ENCODE results near the gene RANBP1. TPM values are rescaled to one million over a fixed set of nuclear protein-coding genes. Genes with fewer than 3 reads are reported as not detected.
"Not testable (repeated sequence)": the region's sequence is repeated elsewhere in the genome, so short reads cannot be mapped to it uniquely, and the experiment has no call there.

RANBP1 gene
- total RNA-seq (2022) (365 and 385 TPM in 2 replicates), Bru-seq, nascent RNA (percentile 85 among the genes with signal in this experiment), BruChase-seq, experiment 1, labeled RNA remaining after a 2-hour chase (percentile 91 among the genes with signal in this experiment), BruChase-seq, experiment 2, labeled RNA remaining after a 6-hour chase (percentile 96 among the genes with signal in this experiment)
- long read RNA-seq, transcript RANBP1-201 (6 exons, 837 nt): major isoform, 577 of 996 reads
- long read RNA-seq, transcript RANBP1-202 (6 exons, 1,132 nt): minor isoform, 378 of 996 reads
- long read RNA-seq, partial matches to known transcripts: 17 of 996 reads
- long read RNA-seq, other reads (novel, unspliced or antisense): 22 of 996 reads

- no peak for TF ChIP-seq CTCF (IDR thresholded peaks at IDR 0.05; ENCODE audit: insufficient read depth in 1 of 2, low read depth in 1 of 2, low read length in 1 of 2, severe bottlenecking in 1 of 2, unreplicated experiment in 1 of 2)
- Mint-ChIP-seq H3K4me1 (ENCODE audit: low read depth, unreplicated experiment) (peaks cover 6% of the 10 kb centered on the region), H3K27me3 (ENCODE audit: insufficient read depth, unreplicated experiment) (no peaks in the 10 kb centered on the region), H3K36me3 (ENCODE audit: insufficient read depth, unreplicated experiment) (peaks cover 90% of the 10 kb centered on the region), H3K27ac (ENCODE audit: unreplicated experiment) (peak within 1 kb of the TSS; percentile 87), H3K9me3 (ENCODE audit: unreplicated experiment) (no peaks in the 10 kb centered on the region), H3K4me3 (ENCODE audit: unreplicated experiment) (peak within 1 kb of the TSS; percentile 81)
- DNase-seq: no peak
- H3K4me3 ChIP-seq (ENCODE audit: low read depth, low read length): peak within 1 kb of the TSS; percentile 81
- BruUV-seq (replicated peaks): no TSS peak
- H3K27me3 ChIP-seq (replicated peaks; ENCODE audit: control insufficient read depth, insufficient read depth, low read length): no peaks in the 10 kb centered on the region
- H3K9me3 ChIP-seq: no peaks in the 10 kb centered on the region; the same call in 1 of the 2 replicates
- peaks cover 22% of the 10 kb centered on the region for H3K4me1 ChIP-seq
- intact Hi-C loops (cut with micrococcal nuclease; ENCODE audit: unreplicated experiment): loop anchor here (10.0 kb wide), 1 partner anchor 151 kb away; no protein-coding TSS in a partner anchor
- POLR2A ChIA-PET: interaction anchor here (0.6 kb wide), 1 partner anchor 37 kb away, joined by 4 read pairs; no protein-coding TSS in a partner anchor
- CTCF ChIA-PET: interaction anchor here (1.4 kb wide), 1 partner anchor 153 kb away, joined by 3 read pairs; no protein-coding TSS in a partner anchor
- H3K36me3 ChIP-seq (ENCODE audit: control insufficient read depth, insufficient read depth, low read length): peaks cover 5% of the 10 kb centered on the region
Observed at GRCh38 chr22:20115691-20116375, at the start of gene RANBP1. Gene RANBP1, plus strand, starts transcription at chr22:20116104. Its CDS starts 81 bp downstream, at chr22:20116185.

- intact Hi-C loops (cut with micrococcal nuclease; ENCODE audit: unreplicated experiment): no loop called here
- TF ChIP-seq CTCF (IDR thresholded peaks at IDR 0.05; ENCODE audit: insufficient read depth in 1 of 2, low read depth in 1 of 2, low read length in 1 of 2, severe bottlenecking in 1 of 2, unreplicated experiment in 1 of 2): no peak
- no peaks in the 10 kb centered on the region for H3K4me1 ChIP-seq
- Mint-ChIP-seq H3K4me1 (ENCODE audit: low read depth, unreplicated experiment) (no peaks in the 10 kb centered on the region), H3K27ac (ENCODE audit: unreplicated experiment) (no peak overlapping the region), H3K36me3 (ENCODE audit: insufficient read depth, unreplicated experiment) (peaks cover 5% of the 10 kb centered on the region), H3K27me3 (ENCODE audit: insufficient read depth, unreplicated experiment) (no peaks in the 10 kb centered on the region), H3K4me3 (ENCODE audit: unreplicated experiment) (no peak overlapping the region), H3K9me3 (ENCODE audit: unreplicated experiment) (no peaks in the 10 kb centered on the region)
- H3K27me3 ChIP-seq (replicated peaks; ENCODE audit: control insufficient read depth, insufficient read depth, low read length): no peaks in the 10 kb centered on the region
- BruUV-seq (replicated peaks): no TSS peak
- H3K36me3 ChIP-seq (ENCODE audit: control insufficient read depth, insufficient read depth, low read length): no peaks in the 10 kb centered on the region; the same call in 1 of the 2 replicates
- no peak for DNase-seq
- H3K4me3 ChIP-seq (ENCODE audit: low read depth, low read length): no peak overlapping the region
- POLR2A ChIA-PET: no interaction called here
- CTCF ChIA-PET: no interaction called here
- no peaks in the 10 kb centered on the region for H3K9me3 ChIP-seq
Observed at GRCh38 chr22:20066617-20067383, 49.1 kb upstream of the RANBP1 start.

DNA sequence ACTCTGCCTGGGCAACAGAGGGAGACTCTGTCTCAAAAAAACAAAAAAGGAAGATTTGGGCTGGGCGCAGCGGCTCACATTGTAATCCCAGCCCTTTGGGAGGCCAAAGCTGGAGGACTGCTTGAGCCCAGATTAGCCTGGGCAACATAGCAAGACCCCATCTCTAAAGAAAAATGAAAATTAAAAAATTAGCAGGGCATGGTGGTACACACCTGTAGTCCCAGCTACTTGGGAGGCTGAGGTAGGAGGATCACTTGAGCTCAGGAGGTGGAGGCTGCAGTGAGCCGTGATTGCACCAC is 48.6 kb upstream of the RANBP1 start:
- H3K27me3 Mint-ChIP-seq (ENCODE audit: insufficient read depth, unreplicated experiment); CTCF ChIA-PET; intact Hi-C loops (cut with micrococcal nuclease; ENCODE audit: unreplicated experiment); H3K4me1 Mint-ChIP-seq (ENCODE audit: low read depth, unreplicated experiment); BruUV-seq (replicated peaks); H3K9me3 ChIP-seq; H3K36me3 ChIP-seq (ENCODE audit: control insufficient read depth, insufficient read depth, low read length); H3K9me3 Mint-ChIP-seq (ENCODE audit: unreplicated experiment); DNase-seq; H3K4me1 ChIP-seq; POLR2A ChIA-PET; H3K27me3 ChIP-seq (replicated peaks; ENCODE audit: control insufficient read depth, insufficient read depth, low read length); H3K27ac Mint-ChIP-seq (ENCODE audit: unreplicated experiment); H3K4me3 ChIP-seq (ENCODE audit: low read depth, low read length); H3K36me3 Mint-ChIP-seq (ENCODE audit: insufficient read depth, unreplicated experiment); H3K4me3 Mint-ChIP-seq (ENCODE audit: unreplicated experiment): not testable (repeated sequence)
